SK-N-MC (cell line): ENCODE measurements around the gene ARSB.

ENCODE experiments used
- EZH2 ChIP-seq: fragments of 200-600 bp; sonication (generic); IDR thresholded peaks from one replicate; pipeline ENCODE4 v1.6.1; 2017; ENCODE audit warnings: antibody characterized with exemption
- POLR2AphosphoS5 ChIP-seq: IDR thresholded peaks from 2 replicates; pipeline ENCODE4 v1.6.1; 2012; ENCODE audit warnings: mild to moderate bottlenecking, low read depth, low read length, borderline replicate concordance

DNA sequence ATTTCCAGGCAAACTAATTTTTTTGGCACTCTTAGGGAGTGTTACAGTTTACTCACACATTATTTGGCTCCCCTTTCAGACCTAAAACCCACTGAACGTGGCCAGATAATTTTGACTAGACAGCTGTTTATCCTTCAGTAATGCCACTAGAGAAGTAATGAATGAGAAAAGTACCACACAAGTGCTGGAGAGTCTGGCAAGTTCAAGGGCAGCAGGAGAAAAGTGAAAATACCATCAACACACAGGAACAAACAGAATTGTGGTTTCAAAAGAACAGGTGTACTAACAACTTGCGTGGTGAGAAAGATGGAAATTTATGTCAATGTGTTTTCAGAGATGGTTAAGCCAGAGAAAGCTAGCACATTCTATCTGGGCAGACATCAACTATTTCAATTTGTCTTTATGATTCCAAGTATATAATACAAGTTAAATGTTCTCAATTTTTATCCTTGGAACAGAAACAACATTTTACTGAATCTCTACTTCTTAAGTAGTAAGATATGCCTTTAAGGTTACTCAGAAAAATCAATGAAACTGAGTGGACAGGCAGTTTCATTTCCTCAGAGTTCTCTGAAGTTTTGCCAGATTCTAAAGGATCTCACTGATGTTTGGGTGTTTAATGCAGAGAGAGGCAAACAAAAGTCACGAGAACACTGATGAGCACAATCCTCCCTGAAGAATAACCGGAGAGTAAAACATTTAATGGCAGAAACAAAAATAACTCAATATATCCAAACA, 91.0 kb downstream of the ARSB start:
- no peak for TF ChIP-seq POLR2AphosphoS5
- TF ChIP-seq EZH2: no peak
